Omental fat pad (tissue), 4 donors: ENCODE results near the gene CNTN2. TPM values are rescaled to one million over a fixed set of nuclear protein-coding genes. Genes with fewer than 3 reads are reported as not detected.

Experiments used
- ATAC-seq: fragments of 150-250 bp; one replicate; pipeline ENCODE4 v1.9.1; 2016; ENCODE audit warnings: mild to moderate bottlenecking, moderate library complexity; ENCODE audit not compliant: low FRiP score
- DNase-seq: peaks from one replicate; pipeline ENCODE4 v3.0.0-alpha.2; 2019; ENCODE audit warnings: low spot score
- CTCF ChIP-seq, 3 donors: fragments of 450-650 bp; IDR thresholded peaks; one replicate each; pipeline ENCODE4 v1.5.1; 2016 to 2017; ENCODE audit warnings: antibody characterized with exemption in 3 of 3, mild to moderate bottlenecking in 3 of 3, moderate library complexity in 2 of 3
- total RNA-seq, 4 donors: library from RNA; depleted of rRNA; stranded (reverse); fragments of >200 nt; gene quantifications; one replicate each; pipeline ENCODE4 v1.1.0, GENCODE V29; 2016

CNTN2 gene
- total RNA-seq, 4 donors from 2014 or later, result 0.47 TPM; not detected in 3

- ATAC-seq, result no peak
- no peak for TF ChIP-seq CTCF (IDR thresholded peaks at IDR 0.05)
- no peak for DNase-seq
These were observed 22.5 kb upstream of the CNTN2 start for GRCh38 chr1:205020466-205020865.

- no peak for TF ChIP-seq CTCF (IDR thresholded peaks at IDR 0.05)
- ATAC-seq (no peak), DNase-seq (no peak)
These were observed 18.3 kb upstream of the CNTN2 start for GRCh38 chr1:205024679-205025078.

GRCh38 chr1:205025239-205025638 lies 17.8 kb upstream of the CNTN2 start:
- ATAC-seq (no peak), DNase-seq (no peak)
- TF ChIP-seq CTCF (IDR thresholded peaks at IDR 0.05), result no peak

GRCh38 chr1:205026181-205026580 lies 16.8 kb upstream of the CNTN2 start:
- TF ChIP-seq CTCF (IDR thresholded peaks at IDR 0.05), result no peak
- no peak for ATAC-seq
- no peak for DNase-seq

GRCh38 chr1:205028390-205028789 lies 14.6 kb upstream of the CNTN2 start:
- ATAC-seq (no peak), DNase-seq (no peak)

GRCh38 chr1:205028924-205029323 lies 14.1 kb upstream of the CNTN2 start:
- ATAC-seq (no peak), DNase-seq (no peak)
- no peak for TF ChIP-seq CTCF (IDR thresholded peaks at IDR 0.05)

More at GRCh38 chr1:205028390-205028789, 14.6 kb upstream of the CNTN2 start:
- TF ChIP-seq CTCF (IDR thresholded peaks at IDR 0.05), result no peak

GRCh38 chr1:205030241-205030640 lies 12.8 kb upstream of the CNTN2 start:
- no peak for DNase-seq
- no peak for TF ChIP-seq CTCF (IDR thresholded peaks at IDR 0.05)
- ATAC-seq, result no peak
